B cell (primary cell): ENCODE measurements around the gene PLXNB1. TPM values are rescaled to one million over a fixed set of nuclear protein-coding genes. Genes with fewer than 3 reads are reported as not detected.

ENCODE experiments used
- ATAC-seq: fragments of 200-7000 bp; cut with Tn5 transposase; one replicate; pipeline ENCODE4 v1.10.0; 2021; ENCODE audit warnings: low read depth, mild to moderate bottlenecking, moderate number of reproducible peaks, moderate library complexity
- CTCF ChIA-PET: fragments of 350-600 bp; sonication (Branson Sonifier 250); formaldehyde crosslinking; loops from one replicate; lab custom pipeline; 2021; ENCODE audit warnings: antibody characterized with exemption, inconsistent platforms; lab: Charles Lee
- POLR2A ChIA-PET: fragments of 350-600 bp; sonication (Branson Sonifier 250); formaldehyde crosslinking; loops from one replicate; lab custom pipeline; 2021; ENCODE audit warnings: antibody characterized with exemption; lab: Charles Lee
- DNase-seq: peaks from one replicate; pipeline ENCODE4 v3.0.0; 2013
- H2AFZ ChIP-seq: 2 replicates; pipeline ENCODE4 v1.6.1; 2012; ENCODE audit warnings: mild to moderate bottlenecking, low read depth, low read length; ENCODE audit not compliant: insufficient read depth, poor library complexity, severe bottlenecking
- H3K27ac ChIP-seq, 2 donors: 1 replicate in 1 of 2; 2 replicates in 1 of 2; pipeline ENCODE4 v1.5.1; 2012 to 2013; ENCODE audit warnings: low read length in 2 of 2, mild to moderate bottlenecking in 2 of 2, moderate library complexity in 1 of 2
- H3K27me3 ChIP-seq, 4 experiments: fragments of 200-600 bp in 1 of 4; sonication (generic) in 1 of 4; replicated peaks in 1 of 4; 1 replicate in 2 of 4; 2 replicates in 2 of 4; pipeline versions ENCODE4 v1.6.1 to v1.7.0; 2013 to 2016; ENCODE audit warnings: low read length in 3 of 4, mild to moderate bottlenecking in 2 of 4, mixed read lengths in 1 of 4, moderate library complexity in 1 of 4; ENCODE audit not compliant: insufficient read depth in 4 of 4, control insufficient read depth in 3 of 4; ENCODE audit errors: control extremely low read depth in 1 of 4
- H3K36me3 ChIP-seq, 2 experiments: replicated peaks in 1 of 2; 1 replicate in 1 of 2; 2 replicates in 1 of 2; pipeline versions ENCODE4 v1.6.1 to v1.7.1; 2013; ENCODE audit warnings: low read length in 1 of 2; ENCODE audit not compliant: insufficient read depth in 2 of 2, control insufficient read depth in 1 of 2; ENCODE audit errors: control extremely low read depth in 1 of 2, extremely low read depth in 1 of 2
- H3K4me1 ChIP-seq, 2 donors: fragments of 200-600 bp in 1 of 2; sonication (generic) in 1 of 2; 1 replicate in 1 of 2; 2 replicates in 1 of 2; pipeline versions ENCODE4 v1.5.1 to v1.6.1; 2013 to 2017; ENCODE audit warnings: low read length in 2 of 2; ENCODE audit not compliant: control insufficient read depth in 2 of 2, insufficient read depth in 2 of 2
- H3K4me2 ChIP-seq: replicated peaks from 2 replicates; pipeline ENCODE3; 2012; ENCODE audit warnings: mild to moderate bottlenecking, low read depth, low read length; ENCODE audit not compliant: poor library complexity, severe bottlenecking
- H3K4me3 ChIP-seq, 5 experiments: fragments of 200-600 bp in 1 of 5; sonication (generic) in 1 of 5; 1 replicate in 3 of 5; 2 replicates in 2 of 5; pipeline versions ENCODE4 v1.5.1 to v1.7.0; 2011 to 2016; ENCODE audit warnings: low read length in 4 of 5, mild to moderate bottlenecking in 4 of 5, low read depth in 2 of 5, control low read depth in 1 of 5, moderate library complexity in 1 of 5; ENCODE audit not compliant: insufficient read depth in 1 of 5; ENCODE audit errors: control extremely low read depth in 1 of 5, extremely low read depth in 1 of 5
- H3K79me2 ChIP-seq: fragments of 200-600 bp; sonication (generic); one replicate; pipeline ENCODE4 v1.6.0; 2016; ENCODE audit warnings: low read length; ENCODE audit not compliant: control insufficient read depth, insufficient read depth
- H3K9ac ChIP-seq: fragments of 200-600 bp; sonication (generic); 2 replicates; pipeline ENCODE4 v1.6.1; 2017; ENCODE audit warnings: mild to moderate bottlenecking, low read length, moderate library complexity
- H3K9me3 ChIP-seq, 3 donors: one replicate each; pipeline versions ENCODE4 v1.6.1 to v1.7.1; 2013; ENCODE audit warnings: low read length in 2 of 3; ENCODE audit not compliant: control insufficient read depth in 2 of 3, insufficient read depth in 1 of 3; ENCODE audit errors: control extremely low read depth in 1 of 3
- H4K20me1 ChIP-seq: 2 replicates; pipeline ENCODE4 v1.6.0; 2012; ENCODE audit warnings: mild to moderate bottlenecking, low read length; ENCODE audit not compliant: insufficient read depth, control insufficient read depth, poor library complexity, severe bottlenecking
- H3K27ac Mint-ChIP-seq: one replicate; pipeline ENCODE4 v1.8.0; 2021; ENCODE audit warnings: mixed read lengths
- H3K27me3 Mint-ChIP-seq: one replicate; pipeline ENCODE4 v1.8.0; 2021; ENCODE audit warnings: mixed read lengths
- H3K4me1 Mint-ChIP-seq: one replicate; pipeline ENCODE4 v1.8.0; 2021; ENCODE audit warnings: mixed read lengths
- H3K4me3 Mint-ChIP-seq: one replicate; pipeline ENCODE4 v1.8.0; 2021; ENCODE audit warnings: mixed read lengths
- H3K9me3 Mint-ChIP-seq: one replicate; pipeline ENCODE4 v1.8.0; 2022; ENCODE audit warnings: mixed read lengths; ENCODE audit not compliant: insufficient read depth
- CTCF ChIP-seq: fragments of 200-600 bp; IDR thresholded peaks from one replicate; pipeline ENCODE4 v1.8.0; 2022; ENCODE audit warnings: antibody characterized with exemption, mild to moderate bottlenecking
- EZH2 ChIP-seq: IDR thresholded peaks from 2 replicates; pipeline ENCODE4 v1.6.1; 2012; ENCODE audit warnings: borderline replicate concordance, low read depth, mild to moderate bottlenecking, moderate library complexity, low read length; ENCODE audit not compliant: insufficient read depth, poor library complexity, severe bottlenecking
- WGBS: methylation state at CpG from one replicate; pipeline ENCODE4 v1.1.5; 2013; ENCODE audit warnings: missing lambda C conversion rate; ENCODE audit not compliant: insufficient coverage; 5-methylcytosine and 5-hydroxymethylcytosine counted together
- intact Hi-C: fragments of 100-400 bp; cut with micrococcal nuclease; formaldehyde crosslinking; loops from one replicate; pipeline ENCODE4 v1.10.0; 2022
- polyA plus RNA-seq: library from polyadenylated mRNA; depleted of rRNA; stranded (reverse); fragments of >200 nt; gene quantifications from 2 replicates; pipeline ENCODE4 v1.2.3, GENCODE V29; 2012
- total RNA-seq, 2 donors: library from RNA; stranded (reverse); fragments of 120-200 nt in 1 of 2; gene quantifications; 1 replicate in 1 of 2; 2 replicates in 1 of 2; pipeline versions ENCODE4 v1.2.3 to v1.2.4, GENCODE V29; 2013 to 2022

PLXNB1 gene
- total and polyA plus RNA-seq, 2 donors (not counting 1 experiment from before 2014, with no cell fraction given) = 0.95 to 5.0 TPM

GRCh38 chr3:48460517-48460902, 30.6 kb upstream of the PLXNB1 start:
- Histone ChIP-seq H3K4me3 (no peak overlapping the region), H2AFZ (no peak overlapping the region), H3K27ac (no peak overlapping the region), H3K9me3 (no peaks in the 10 kb centered on the region), H3K79me2 (peaks cover 5% of the 10 kb centered on the region), H3K36me3 (peaks cover 4 to 27% of the 10 kb centered on the region in 2 experiments), H3K4me1 (peaks cover 4 to 5% of the 10 kb centered on the region in 2 donors), H3K9ac (no peak overlapping the region), H3K27me3 (no peaks in the 10 kb centered on the region), H4K20me1 (no peaks in the 10 kb centered on the region), H3K4me2 (no peak overlapping the region)
- H3K4me1 Mint-ChIP-seq = peaks cover 5% of the 10 kb centered on the region
- TF ChIP-seq CTCF (no peak), EZH2 (no peak)
- POLR2A ChIA-PET = no interaction called here
- ATAC-seq = no peak
- no peaks in the 10 kb centered on the region for H3K9me3 Mint-ChIP-seq
- no peak overlapping the region for H3K4me3 Mint-ChIP-seq
- no peak for DNase-seq
- no peak overlapping the region for H3K27ac Mint-ChIP-seq
- CTCF ChIA-PET = interaction anchor here (1.0 to 1.4 kb wide), 2 partner anchors 24 to 60 kb away, joined by 4 read pairs; no protein-coding TSS in a partner anchor
- H3K27me3 Mint-ChIP-seq = no peaks in the 10 kb centered on the region
- 100% methylated on average over 3 of the region's 3 CpGs for whole genome bisulfite sequencing
- intact Hi-C loops = loop anchor here (10.0 kb wide), 1 partner anchor 224 kb away; the partner anchor contains the start of gene NCKIPSD

DNA sequence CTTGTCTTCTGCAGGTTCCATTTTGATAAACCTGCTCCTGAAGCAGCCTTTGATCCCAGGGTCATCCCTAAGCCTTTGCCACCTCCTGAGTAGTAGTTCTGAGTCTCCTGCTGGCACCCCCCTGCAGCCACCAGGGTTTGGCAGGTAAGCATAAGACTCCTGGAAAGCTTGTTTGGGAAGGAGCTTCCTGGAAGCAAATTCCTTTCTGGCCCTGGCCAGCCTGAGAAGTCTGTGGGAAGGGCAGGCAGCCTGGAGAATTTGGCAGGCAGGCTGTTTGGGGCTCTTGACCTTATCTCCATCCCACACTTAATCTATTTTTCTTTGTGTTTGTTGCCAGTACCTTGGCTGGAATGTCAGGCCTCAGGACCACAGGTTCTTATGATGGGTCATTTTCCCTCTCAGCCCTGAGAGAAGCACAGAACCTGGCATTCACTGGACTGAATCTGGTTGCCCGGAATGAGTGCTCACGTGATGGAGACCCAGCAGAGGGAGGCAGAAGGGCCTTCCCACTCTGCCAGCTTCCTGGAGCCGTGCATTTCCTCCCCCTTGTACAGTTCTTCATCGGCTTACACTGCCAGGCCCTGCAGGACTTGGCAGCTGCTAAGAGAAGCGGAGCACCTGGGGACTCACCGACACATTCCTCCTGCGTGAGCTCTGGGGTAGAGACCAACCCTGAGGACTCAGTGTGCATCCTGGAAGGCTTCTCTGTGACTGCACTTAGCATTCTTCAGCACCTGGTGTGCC, 30.1 kb upstream of the PLXNB1 start:
- no peak for DNase-seq
- no peaks in the 10 kb centered on the region for H4K20me1 ChIP-seq
- H3K4me1 Mint-ChIP-seq = no peaks in the 10 kb centered on the region
- no peaks in the 10 kb centered on the region for H3K9me3 ChIP-seq
- H3K27me3 Mint-ChIP-seq = no peaks in the 10 kb centered on the region
- H3K4me3 Mint-ChIP-seq = no peak overlapping the region
- H3K4me3 ChIP-seq = no peak overlapping the region
- 96% methylated on average over 7 of the region's 7 CpGs for WGBS
- ATAC-seq = no peak
- H3K79me2 ChIP-seq = peaks cover 3% of the 10 kb centered on the region
- CTCF ChIA-PET = interaction anchor here (1.0 to 4.4 kb wide), 3 partner anchors 24 to 59 kb away, joined by 4 to 29 read pairs (median 4); no protein-coding TSS in a partner anchor
- H3K9ac ChIP-seq = no peak overlapping the region
- peaks cover 6 to 32% of the 10 kb centered on the region in 2 experiments for H3K36me3 ChIP-seq
- H3K27me3 ChIP-seq = no peaks in the 10 kb centered on the region
- intact Hi-C loops = loop anchor here (10.0 kb wide), 1 partner anchor 225 kb away; the partner anchor contains the start of gene NCKIPSD
- no peak overlapping the region for H3K27ac Mint-ChIP-seq
- no peaks in the 10 kb centered on the region for H3K4me1 ChIP-seq
- TF ChIP-seq EZH2 (no peak), CTCF (no peak)
- H3K4me2 ChIP-seq = no peak overlapping the region
- no peaks in the 10 kb centered on the region for H3K9me3 Mint-ChIP-seq
- H2AFZ ChIP-seq = no peak overlapping the region
- no peak overlapping the region for H3K27ac ChIP-seq
- POLR2A ChIA-PET = no interaction called here
